ENCODE measurements around the gene LRRC56.

- TF ChIP-seq, protein P1, sequence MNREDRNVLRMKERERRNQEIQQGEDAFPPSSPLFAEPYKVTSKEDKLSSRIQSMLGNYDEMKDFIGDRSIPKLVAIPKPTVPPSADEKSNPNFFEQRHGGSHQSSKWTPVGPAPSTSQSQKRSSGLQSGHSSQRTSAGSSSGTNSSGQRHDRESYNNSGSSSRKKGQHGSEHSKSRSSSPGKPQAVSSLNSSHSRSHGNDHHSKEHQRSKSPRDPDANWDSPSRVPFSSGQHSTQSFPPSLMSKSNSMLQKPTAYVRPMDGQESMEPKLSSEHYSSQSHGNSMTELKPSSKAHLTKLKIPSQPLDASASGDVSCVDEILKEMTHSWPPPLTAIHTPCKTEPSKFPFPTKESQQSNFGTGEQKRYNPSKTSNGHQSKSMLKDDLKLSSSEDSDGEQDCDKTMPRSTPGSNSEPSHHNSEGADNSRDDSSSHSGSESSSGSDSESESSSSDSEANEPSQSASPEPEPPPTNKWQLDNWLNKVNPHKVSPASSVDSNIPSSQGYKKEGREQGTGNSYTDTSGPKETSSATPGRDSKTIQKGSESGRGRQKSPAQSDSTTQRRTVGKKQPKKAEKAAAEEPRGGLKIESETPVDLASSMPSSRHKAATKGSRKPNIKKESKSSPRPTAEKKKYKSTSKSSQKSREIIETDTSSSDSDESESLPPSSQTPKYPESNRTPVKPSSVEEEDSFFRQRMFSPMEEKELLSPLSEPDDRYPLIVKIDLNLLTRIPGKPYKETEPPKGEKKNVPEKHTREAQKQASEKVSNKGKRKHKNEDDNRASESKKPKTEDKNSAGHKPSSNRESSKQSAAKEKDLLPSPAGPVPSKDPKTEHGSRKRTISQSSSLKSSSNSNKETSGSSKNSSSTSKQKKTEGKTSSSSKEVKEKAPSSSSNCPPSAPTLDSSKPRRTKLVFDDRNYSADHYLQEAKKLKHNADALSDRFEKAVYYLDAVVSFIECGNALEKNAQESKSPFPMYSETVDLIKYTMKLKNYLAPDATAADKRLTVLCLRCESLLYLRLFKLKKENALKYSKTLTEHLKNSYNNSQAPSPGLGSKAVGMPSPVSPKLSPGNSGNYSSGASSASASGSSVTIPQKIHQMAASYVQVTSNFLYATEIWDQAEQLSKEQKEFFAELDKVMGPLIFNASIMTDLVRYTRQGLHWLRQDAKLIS (CRISPR knock-in tag; IDR thresholded peaks at IDR 0.05; ENCODE audit: borderline replicate concordance): no peak
- TF ChIP-seq, protein P2, sequence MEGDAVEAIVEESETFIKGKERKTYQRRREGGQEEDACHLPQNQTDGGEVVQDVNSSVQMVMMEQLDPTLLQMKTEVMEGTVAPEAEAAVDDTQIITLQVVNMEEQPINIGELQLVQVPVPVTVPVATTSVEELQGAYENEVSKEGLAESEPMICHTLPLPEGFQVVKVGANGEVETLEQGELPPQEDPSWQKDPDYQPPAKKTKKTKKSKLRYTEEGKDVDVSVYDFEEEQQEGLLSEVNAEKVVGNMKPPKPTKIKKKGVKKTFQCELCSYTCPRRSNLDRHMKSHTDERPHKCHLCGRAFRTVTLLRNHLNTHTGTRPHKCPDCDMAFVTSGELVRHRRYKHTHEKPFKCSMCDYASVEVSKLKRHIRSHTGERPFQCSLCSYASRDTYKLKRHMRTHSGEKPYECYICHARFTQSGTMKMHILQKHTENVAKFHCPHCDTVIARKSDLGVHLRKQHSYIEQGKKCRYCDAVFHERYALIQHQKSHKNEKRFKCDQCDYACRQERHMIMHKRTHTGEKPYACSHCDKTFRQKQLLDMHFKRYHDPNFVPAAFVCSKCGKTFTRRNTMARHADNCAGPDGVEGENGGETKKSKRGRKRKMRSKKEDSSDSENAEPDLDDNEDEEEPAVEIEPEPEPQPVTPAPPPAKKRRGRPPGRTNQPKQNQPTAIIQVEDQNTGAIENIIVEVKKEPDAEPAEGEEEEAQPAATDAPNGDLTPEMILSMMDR (IDR thresholded peaks at IDR 0.05): no peak
- no peak for TF ChIP-seq FOXP1 (CRISPR knock-in tag; IDR thresholded peaks at IDR 0.05; ENCODE audit: borderline replicate concordance)
Measured at GRCh38 chr11:589798-590197, 52.5 kb downstream of the LRRC56 start.
